GM11168 (cell line): ENCODE results near the gene PKP4.

ENCODE experiments used
- in situ Hi-C: fragments of 300-500 bp; cut with MboI; formaldehyde crosslinking; loops from one replicate; pipeline ENCODE4 v1.12.0; 2022; ENCODE audit warnings: low sequenced_read_pairs; ENCODE audit not compliant: unreplicated experiment

The PKP4 gene

DNA sequence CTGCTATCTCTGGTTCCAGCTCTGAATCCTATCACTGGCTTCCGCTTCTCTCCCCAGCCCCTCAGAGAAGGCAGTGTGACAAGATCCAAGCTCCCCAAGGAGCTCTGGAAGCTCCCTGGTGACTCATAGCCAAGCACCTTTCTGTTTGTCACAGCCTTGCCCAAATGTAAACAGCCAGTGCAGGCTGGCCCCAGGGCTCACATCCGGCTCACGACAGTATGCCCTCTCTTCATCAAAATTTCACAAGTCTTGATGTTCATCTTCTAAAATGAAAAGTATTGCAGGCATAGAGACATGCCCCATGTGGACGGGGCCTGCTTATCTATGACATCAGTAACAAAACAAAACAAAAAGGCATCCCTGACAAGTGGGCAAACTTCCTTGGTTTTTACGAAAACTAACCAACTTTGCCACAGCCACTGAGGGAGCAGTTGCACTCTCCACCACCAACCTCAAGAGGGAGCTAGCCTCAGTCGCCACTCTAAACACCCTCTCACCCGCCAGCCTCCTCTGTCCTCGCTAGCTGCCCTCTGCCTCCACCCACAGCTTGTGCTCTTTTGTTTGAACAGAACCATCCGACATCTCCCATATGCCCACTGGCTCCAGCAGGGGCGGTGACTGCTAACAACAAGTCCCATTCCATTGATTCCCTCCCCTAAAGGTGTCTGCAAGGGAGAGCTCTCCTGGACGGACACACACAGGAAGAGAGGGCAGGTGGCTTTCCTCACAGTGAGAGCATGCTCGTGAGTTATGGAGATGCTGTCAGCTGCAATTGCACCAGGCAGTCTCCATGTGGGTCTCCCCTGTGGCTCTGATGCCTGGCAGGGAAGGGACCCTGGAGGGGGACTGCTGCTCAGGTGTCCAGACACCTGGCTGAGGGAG, 267.4 kb downstream of the PKP4 start:
- in situ Hi-C loops: no loop called here

DNA sequence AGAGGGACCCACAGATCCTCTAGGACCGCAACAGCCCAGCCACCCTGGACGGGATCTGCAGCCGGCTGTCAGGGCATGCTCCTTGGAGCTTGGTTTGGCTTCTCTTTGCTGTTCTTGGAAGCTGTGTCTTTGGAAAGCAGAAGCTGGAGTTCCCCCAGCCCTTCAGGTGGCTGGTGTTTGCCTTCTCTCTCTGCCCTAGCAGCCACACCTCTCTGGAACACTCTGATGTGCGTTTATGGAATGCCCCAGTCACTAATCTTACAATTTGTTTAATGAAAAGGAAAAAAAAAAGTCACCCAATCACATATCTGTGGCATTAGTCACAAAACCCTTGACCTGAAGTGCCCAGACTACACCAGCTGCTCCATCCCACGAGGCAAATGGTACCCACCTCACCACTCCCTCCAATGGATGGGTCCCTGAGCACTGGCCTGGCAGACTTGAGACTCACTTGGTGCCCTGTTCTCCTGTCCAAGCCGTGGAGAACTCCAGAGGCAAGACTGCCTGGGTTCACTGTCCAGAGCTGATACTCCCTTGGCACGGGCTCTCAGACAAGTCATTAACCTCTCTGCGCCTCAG, 268.1 kb downstream of the PKP4 start:
- in situ Hi-C loops: loop anchor here (25.0 kb wide), 1 partner anchor 563 kb away; no protein-coding TSS in a partner anchor

DNA sequence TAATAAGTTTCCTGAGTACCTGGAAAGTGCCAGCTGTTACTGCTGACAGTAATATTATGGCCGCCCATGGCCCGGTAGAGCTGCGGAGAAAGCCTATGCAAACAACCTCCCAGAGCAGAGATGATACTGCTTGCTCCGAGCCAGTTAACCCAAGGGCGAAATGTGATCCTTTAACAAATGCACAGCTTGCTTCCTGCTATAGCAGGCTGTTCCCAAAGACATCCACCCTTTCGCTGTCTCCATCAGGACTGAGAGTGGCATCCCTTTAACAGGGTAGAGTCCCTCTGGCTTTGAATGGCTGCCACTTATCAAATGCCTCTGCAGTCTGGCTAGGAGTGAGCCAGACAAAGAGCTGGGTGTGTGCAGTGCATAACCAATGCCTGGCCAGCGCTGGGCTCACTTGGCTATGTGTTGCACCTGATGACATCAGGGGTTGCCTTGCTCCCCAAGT, 268.7 kb downstream of the PKP4 start:
- in situ Hi-C loops: loop anchor here (25.0 kb wide), 1 partner anchor 563 kb away; no protein-coding TSS in a partner anchor

DNA sequence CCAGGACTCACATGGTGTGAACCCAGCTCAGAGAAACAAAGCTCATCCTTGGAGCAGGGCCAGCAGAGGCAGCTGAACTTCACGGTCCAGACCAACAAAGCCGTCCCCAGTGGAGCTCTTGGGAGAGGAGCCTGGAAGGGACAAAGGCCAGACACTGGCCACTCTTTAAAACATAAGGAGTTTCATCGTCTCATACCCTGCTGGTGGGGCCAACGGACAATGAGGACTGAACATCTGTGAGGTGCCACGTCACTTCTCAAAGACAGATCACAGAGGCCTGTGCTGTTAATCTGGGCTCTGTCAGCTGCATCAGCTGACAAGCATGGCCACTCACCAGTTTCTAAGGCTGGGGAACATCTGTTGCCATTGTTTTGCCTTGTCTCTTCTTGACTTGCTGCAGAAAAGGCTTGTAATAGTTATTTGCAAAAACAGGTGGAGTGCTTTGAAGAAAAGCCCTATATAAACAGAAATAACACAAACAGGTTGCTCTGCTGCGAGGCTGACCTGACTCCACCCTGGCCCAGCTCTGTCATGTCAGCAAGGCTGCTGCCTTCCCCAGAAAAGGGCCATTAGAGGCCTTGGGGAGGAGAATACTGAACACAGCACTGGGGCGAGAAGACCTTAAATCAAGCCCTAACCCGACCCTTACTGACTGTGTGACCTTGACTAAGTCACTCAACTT, 270.3 kb downstream of the PKP4 start:
- in situ Hi-C loops: loop anchor here (25.0 kb wide), 1 partner anchor 565 kb away; no protein-coding TSS in a partner anchor

DNA sequence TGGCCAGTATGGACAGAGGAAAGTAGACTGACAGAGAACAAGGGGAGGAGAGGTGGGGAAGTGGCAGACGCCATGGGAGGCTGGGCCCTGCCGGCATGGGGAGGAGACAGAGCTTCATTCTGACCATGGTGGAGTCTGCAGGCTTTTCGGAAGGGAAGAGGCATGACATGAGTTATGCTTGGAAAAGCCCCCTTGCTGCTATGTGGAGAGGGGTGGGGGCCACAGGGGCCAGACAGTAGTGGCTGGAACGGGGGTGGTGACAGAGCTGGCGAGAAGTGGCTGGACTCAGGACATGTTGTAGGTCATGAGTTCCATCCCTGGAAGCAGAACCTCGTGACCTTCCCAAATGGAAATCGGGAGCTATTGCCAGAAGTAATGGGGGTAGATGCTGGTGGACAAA, 271.7 kb downstream of the PKP4 start:
- in situ Hi-C loops: loop anchor here (25.0 kb wide), 1 partner anchor 566 kb away; no protein-coding TSS in a partner anchor

DNA sequence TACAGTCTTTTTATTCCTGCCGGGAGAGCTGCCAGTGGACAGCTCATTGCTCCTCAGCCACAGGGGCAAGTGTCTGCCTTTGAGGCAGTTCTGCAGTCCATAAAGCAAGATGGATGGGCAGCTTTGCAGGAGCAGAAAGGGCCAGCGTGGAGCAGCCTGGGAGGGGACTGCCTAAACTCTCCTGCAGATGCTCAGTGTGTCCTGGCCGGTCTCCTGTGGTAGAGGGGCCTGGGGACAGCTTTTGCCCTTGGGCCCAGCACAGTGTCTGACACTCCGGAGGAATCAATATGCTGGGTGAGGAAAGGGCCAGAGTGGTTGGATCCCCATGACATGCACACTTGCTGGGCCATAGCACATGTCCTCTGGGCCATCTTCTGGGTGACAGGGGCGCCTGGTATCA, 272.7 kb downstream of the PKP4 start:
- in situ Hi-C loops: loop anchor here (25.0 kb wide), 1 partner anchor 567 kb away; no protein-coding TSS in a partner anchor

DNA sequence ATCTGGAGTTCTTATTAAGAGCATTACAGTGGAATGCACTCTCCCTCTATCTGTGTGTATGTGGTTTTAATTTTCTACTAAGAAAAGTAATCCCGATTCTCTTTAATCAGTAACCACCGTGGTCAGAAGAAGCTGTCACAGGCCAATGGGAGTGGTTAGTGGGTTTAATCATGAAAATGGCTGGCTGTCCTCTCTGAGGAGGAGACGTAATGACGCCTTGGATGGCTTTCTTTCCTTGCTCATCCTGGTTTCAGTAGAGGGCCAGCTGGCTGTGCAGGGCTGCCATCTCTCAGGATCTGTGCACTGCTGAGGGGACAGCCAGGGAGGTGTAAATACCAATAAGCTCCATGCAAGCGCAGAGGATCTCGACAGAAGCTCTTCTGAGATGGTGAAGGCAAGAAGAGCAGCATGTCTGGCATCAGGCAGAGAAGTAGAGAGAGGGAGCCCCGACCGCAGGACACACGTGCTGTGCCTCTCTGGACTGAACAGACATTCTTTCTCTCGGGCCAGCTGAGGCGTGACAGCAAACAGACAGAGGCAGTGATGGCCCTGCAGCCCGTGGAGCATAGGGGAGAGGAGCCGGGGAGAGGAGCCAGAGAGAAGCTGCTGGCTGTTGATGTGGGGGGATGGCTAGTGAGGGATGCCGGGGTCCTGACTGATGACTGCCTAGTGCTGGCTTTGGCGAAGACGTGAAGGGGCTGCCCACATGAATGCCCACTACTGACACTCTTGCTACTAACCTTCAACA, 273.3 kb downstream of the PKP4 start:
- in situ Hi-C loops: loop anchor here (25.0 kb wide), 1 partner anchor 568 kb away; no protein-coding TSS in a partner anchor

DNA sequence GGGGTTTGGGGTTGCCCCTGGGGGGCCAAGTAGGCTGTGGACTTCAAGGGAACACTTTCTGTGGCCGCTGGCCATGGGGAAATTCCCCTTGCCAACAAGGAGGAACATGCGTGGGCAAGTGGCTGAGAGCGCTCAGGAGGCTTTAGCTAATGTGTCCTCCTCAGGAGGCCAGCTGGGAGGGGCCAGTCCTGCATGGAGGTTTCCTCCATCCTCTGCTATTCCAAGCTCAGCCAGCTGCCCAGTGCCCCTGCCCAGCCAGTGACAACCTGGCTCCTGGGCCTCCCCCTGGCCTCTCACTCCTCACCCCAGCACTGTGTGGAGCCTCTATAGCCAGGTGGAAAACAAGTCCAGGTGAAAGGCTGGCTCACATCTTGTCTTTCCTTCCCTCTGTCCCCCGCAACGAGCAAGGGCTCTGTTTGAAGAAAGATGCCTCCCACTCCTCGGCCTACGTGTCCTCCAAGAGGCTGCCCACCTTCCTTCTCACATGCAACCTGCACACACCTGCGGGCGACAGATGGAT, 273.9 kb downstream of the PKP4 start:
- in situ Hi-C loops: loop anchor here (25.0 kb wide), 1 partner anchor 568 kb away; no protein-coding TSS in a partner anchor

DNA sequence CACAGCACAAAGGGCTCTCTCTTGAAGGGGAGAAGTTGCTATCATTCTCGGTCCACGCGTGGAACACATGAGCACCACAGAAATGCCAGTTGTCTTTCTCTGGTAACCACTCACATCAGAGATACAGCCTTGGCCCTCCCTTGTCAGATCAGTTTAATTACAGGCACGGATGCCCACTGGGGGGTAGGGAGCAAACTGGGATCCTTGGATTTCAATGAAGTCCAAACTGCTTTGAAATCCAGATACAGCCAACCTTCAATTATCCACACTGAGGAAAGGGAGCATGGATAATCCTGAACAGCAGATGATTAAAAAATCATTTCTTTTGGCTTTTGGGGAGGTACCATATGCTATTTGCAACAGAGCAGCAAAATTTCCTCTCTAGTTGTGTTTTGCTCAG, 274.6 kb downstream of the PKP4 start:
- in situ Hi-C loops: loop anchor here (25.0 kb wide), 1 partner anchor 569 kb away; no protein-coding TSS in a partner anchor
